Naive thymus-derived CD4-positive, alpha-beta T cell (primary cell): ENCODE results near the gene PRODH. TPM values are rescaled to one million over a fixed set of nuclear protein-coding genes. Genes with fewer than 3 reads are reported as not detected.
"Not testable (repeated sequence)": the region's sequence is repeated elsewhere in the genome, so short reads cannot be mapped to it uniquely, and the experiment has no call there.

ENCODE experiments used
- ATAC-seq: fragments of 150-1000 bp; cut with Tn5 transposase; 2 replicates; pipeline ENCODE4 v1.10.0; 2021; ENCODE audit warnings: mild to moderate bottlenecking, moderate library complexity
- CTCF ChIA-PET: fragments of 350-600 bp; sonication (Branson Sonifier 250); formaldehyde crosslinking; loops from one replicate; lab custom pipeline; 2021; ENCODE audit warnings: antibody characterized with exemption; lab: Charles Lee
- POLR2A ChIA-PET: fragments of 350-600 bp; sonication (Branson Sonifier 250); formaldehyde crosslinking; loops from one replicate; lab custom pipeline; 2021; ENCODE audit warnings: antibody characterized with exemption, inconsistent platforms; lab: Charles Lee
- DNase-seq, 9 donors: peaks; one replicate each; pipeline versions ENCODE4 v3.0.0 to v3.0.0-alpha.2; 2020 to 2022; ENCODE audit warnings: mixed read lengths in 1 of 9
- H3K27ac ChIP-seq: one replicate; pipeline ENCODE4 v1.7.0; 2013; ENCODE audit warnings: mild to moderate bottlenecking, low read depth, low read length, moderate library complexity
- H3K27me3 ChIP-seq, 2 donors: one replicate each; pipeline ENCODE4 v1.7.0; 2013; ENCODE audit warnings: low read length in 2 of 2, mild to moderate bottlenecking in 2 of 2, moderate library complexity in 2 of 2; ENCODE audit not compliant: control insufficient read depth in 2 of 2, insufficient read depth in 2 of 2
- H3K36me3 ChIP-seq, 3 experiments: 1 replicate in 2 of 3; 2 replicates in 1 of 3; pipeline ENCODE4 v1.7.0; 2013; ENCODE audit warnings: low read length in 3 of 3, mild to moderate bottlenecking in 3 of 3, moderate library complexity in 1 of 3; ENCODE audit not compliant: insufficient read depth in 3 of 3, control insufficient read depth in 2 of 3
- H3K4me1 ChIP-seq, 2 donors: one replicate each; pipeline ENCODE4 v1.7.0; 2013; ENCODE audit warnings: low read length in 2 of 2, mild to moderate bottlenecking in 2 of 2, moderate library complexity in 1 of 2; ENCODE audit not compliant: control insufficient read depth in 2 of 2, insufficient read depth in 2 of 2
- H3K4me3 ChIP-seq: 2 replicates; pipeline ENCODE4 v1.7.0; 2013; ENCODE audit warnings: mild to moderate bottlenecking, low read length
- H3K9me3 ChIP-seq, 3 experiments: 1 replicate in 2 of 3; 2 replicates in 1 of 3; pipeline ENCODE4 v1.7.0; 2013; ENCODE audit warnings: low read length in 3 of 3; ENCODE audit not compliant: control insufficient read depth in 2 of 3
- H3K27ac Mint-ChIP-seq, 9 donors: one replicate each; pipeline ENCODE4 v1.8.0; 2020 to 2022; ENCODE audit warnings: mixed read lengths in 9 of 9, mild to moderate bottlenecking in 8 of 9, moderate library complexity in 5 of 9, inconsistent platforms in 2 of 9
- H3K27me3 Mint-ChIP-seq, 5 donors: one replicate each; pipeline ENCODE4 v1.8.0; 2021 to 2022; ENCODE audit warnings: mixed read lengths in 5 of 5, mild to moderate bottlenecking in 1 of 5
- H3K36me3 Mint-ChIP-seq, 5 donors: one replicate each; pipeline ENCODE4 v1.8.0; 2020 to 2022; ENCODE audit warnings: mixed read lengths in 5 of 5, mild to moderate bottlenecking in 3 of 5, inconsistent platforms in 1 of 5
- H3K4me1 Mint-ChIP-seq, 7 donors: one replicate each; pipeline ENCODE4 v1.8.0; 2020 to 2022; ENCODE audit warnings: mixed read lengths in 7 of 7, mild to moderate bottlenecking in 3 of 7, inconsistent platforms in 1 of 7
- H3K4me3 Mint-ChIP-seq, 10 donors: one replicate each; pipeline ENCODE4 v1.8.0; 2020 to 2022; ENCODE audit warnings: mild to moderate bottlenecking in 10 of 10, mixed read lengths in 10 of 10, moderate library complexity in 6 of 10, inconsistent platforms in 2 of 10
- H3K9me3 Mint-ChIP-seq, 11 donors: one replicate each; pipeline ENCODE4 v1.8.0; 2020 to 2022; ENCODE audit warnings: mixed read lengths in 11 of 11, mild to moderate bottlenecking in 4 of 11, inconsistent platforms in 1 of 11, moderate library complexity in 1 of 11
- intact Hi-C, 2 donors: fragments of 100-400 bp; cut with micrococcal nuclease; formaldehyde crosslinking; loops; one replicate each; pipeline ENCODE4 v1.15.1; 2023
- polyA plus RNA-seq, 2 donors: library from polyadenylated mRNA; unstranded; fragments of 300-500 nt; fragmentation: Illumina TruSeq; gene quantifications; one replicate each; pipeline ENCODE4 v1.2.3, GENCODE V29; 2021
- total RNA-seq, 6 experiments: library from RNA in 5 of 6; stranded (reverse) in 5 of 6; gene quantifications; 1 replicate in 5 of 6; 2 replicates in 1 of 6; pipeline ENCODE4 v1.2.3 and lab custom pipeline; 2021 to 2026

PRODH gene
- total and polyA plus RNA-seq, 7 experiments from 2014 or later: 0.04 to 0.51 (median 0.24) TPM; not detected in 2

- Mint-ChIP-seq H3K27me3 (peaks cover 0 to 2% (median 0%) of the 10 kb centered on the region in 5 donors), H3K27ac (no peak overlapping the region)
- intact Hi-C loops: no loop called here
Observed at GRCh38 chr22:18888115-18888514, 48.0 kb downstream of the PRODH start.

GRCh38 chr22:18884465-18884864 lies 51.6 kb downstream of the PRODH start:
- CTCF ChIA-PET, H3K27me3 Mint-ChIP-seq: not testable (repeated sequence)

More at GRCh38 chr22:18888115-18888514, 48.0 kb downstream of the PRODH start:
- Histone ChIP-seq H3K4me3 (no peak overlapping the region), H3K36me3 (no peaks in the 10 kb centered on the region), H3K27ac (no peak overlapping the region), H3K27me3 (no peaks in the 10 kb centered on the region), H3K4me1 (no peaks in the 10 kb centered on the region), H3K9me3 (no peaks in the 10 kb centered on the region)
- no peak overlapping the region for H3K4me3 Mint-ChIP-seq
- ChIA-PET POLR2A (no interaction called here), CTCF (no interaction called here)
- no peak for DNase-seq
- no peaks in the 10 kb centered on the region for H3K36me3 Mint-ChIP-seq
- peaks cover 0 to 2% (median 0%) of the 10 kb centered on the region in 11 donors for H3K9me3 Mint-ChIP-seq
- no peaks in the 10 kb centered on the region for H3K4me1 Mint-ChIP-seq
- ATAC-seq: no peak

GRCh38 chr22:18881260-18881659 lies 54.8 kb downstream of the PRODH start:
- CTCF ChIA-PET, H3K36me3 Mint-ChIP-seq, H3K27me3 Mint-ChIP-seq, H3K27me3 ChIP-seq, intact Hi-C loops, H3K4me3 ChIP-seq, ATAC-seq, H3K4me1 ChIP-seq, POLR2A ChIA-PET, H3K4me1 Mint-ChIP-seq, H3K36me3 ChIP-seq, H3K9me3 Mint-ChIP-seq, H3K27ac ChIP-seq, H3K27ac Mint-ChIP-seq, H3K4me3 Mint-ChIP-seq, H3K9me3 ChIP-seq: not testable (repeated sequence)
- peak; percentile 32 to 73 (median 55) for DNase-seq

More at GRCh38 chr22:18884465-18884864, 51.6 kb downstream of the PRODH start:
- H3K4me1 ChIP-seq, H3K4me3 ChIP-seq, ATAC-seq, H3K36me3 Mint-ChIP-seq, H3K27ac ChIP-seq, H3K27me3 ChIP-seq, H3K36me3 ChIP-seq, H3K9me3 Mint-ChIP-seq, H3K9me3 ChIP-seq, POLR2A ChIA-PET, H3K4me3 Mint-ChIP-seq, intact Hi-C loops, DNase-seq, H3K4me1 Mint-ChIP-seq, H3K27ac Mint-ChIP-seq: not testable (repeated sequence)

Other genes with a start within 250 kb of the PRODH start
- gene DGCR6, start 30.0 kb downstream of the PRODH start, total RNA-seq: 10 to 100 TPM in 2 of 5 experiments, 1 to 10 TPM in 3; 2.1 to 16.2 (median 7.4) TPM
- gene DGCR6, start 30.0 kb downstream of the PRODH start, polyA plus RNA-seq: under 1 TPM; 0.37 to 0.98 TPM
- gene DGCR2, start 186.1 kb upstream of the PRODH start, total RNA-seq: 10 to 100 TPM; 38.8 to 79.1 (median 50.4) TPM
- gene DGCR2, start 186.1 kb upstream of the PRODH start, polyA plus RNA-seq: 10 to 100 TPM; 46.2 to 81.9 TPM
- gene TSSK2, start 195.0 kb upstream of the PRODH start, total RNA-seq: under 1 TPM in 1 of 5 experiments, not detected in 4; 0.42 TPM
- gene TSSK2, start 195.0 kb upstream of the PRODH start, polyA plus RNA-seq: not detected
- 10 to 100 TPM; 18.3 to 51.6 (median 20.6) TPM for gene ESS2, start 208.4 kb upstream of the PRODH start, total RNA-seq
- gene ESS2, start 208.4 kb upstream of the PRODH start, polyA plus RNA-seq: 10 to 100 TPM in 1 of 2 donors, 1 to 10 TPM in 1; 8.4 to 13.9 TPM
- gene GSC2, start 214.0 kb upstream of the PRODH start, total RNA-seq: not detected
- not detected for gene GSC2, start 214.0 kb upstream of the PRODH start, polyA plus RNA-seq
- gene SLC25A1, start 242.4 kb upstream of the PRODH start, total RNA-seq: 10 to 100 TPM; 19.3 to 34.0 (median 30.7) TPM
- 10 to 100 TPM; 39.4 to 66.5 TPM for gene SLC25A1, start 242.4 kb upstream of the PRODH start, polyA plus RNA-seq